RWPE2 (cell line): Measurements from ENCODE around the gene ASB3.

Source experiments
- ATAC-seq: fragments of 200-7000 bp; cut with Tn5 transposase; 3 replicates; pipeline ENCODE4 v1.9.1; 2021; ENCODE audit warnings: low read depth
- DNase-seq: peaks from one replicate; pipeline ENCODE4 v3.0.0-alpha.2; 2020; ENCODE audit warnings: low spot score
- H3K27ac ChIP-seq: fragments of 450-650 bp; 2 replicates; pipeline ENCODE4 v1.5.1; 2017; ENCODE audit warnings: mild to moderate bottlenecking; ENCODE audit not compliant: poor library complexity, severe bottlenecking
- H3K27me3 ChIP-seq: fragments of 250-450 bp; sonication (Bioruptor Pico); 2 replicates; pipeline ENCODE4 v1.5.1; 2021; ENCODE audit warnings: mild to moderate bottlenecking, moderate library complexity; ENCODE audit not compliant: insufficient read depth, poor library complexity, severe bottlenecking
- H3K36me3 ChIP-seq: fragments of 250-450 bp; sonication (Bioruptor Pico); 2 replicates; pipeline ENCODE4 v1.5.1; 2020; ENCODE audit warnings: low read depth, mild to moderate bottlenecking, moderate library complexity
- H3K4me1 ChIP-seq: fragments of 250-450 bp; sonication (Bioruptor Pico); 2 replicates; pipeline ENCODE4 v1.5.1; 2021; ENCODE audit warnings: mild to moderate bottlenecking, moderate library complexity; ENCODE audit not compliant: insufficient read depth, poor library complexity, severe bottlenecking
- H3K4me3 ChIP-seq: fragments of 250-450 bp; sonication (Bioruptor Pico); 2 replicates; pipeline ENCODE4 v1.5.1; 2021; ENCODE audit warnings: mild to moderate bottlenecking, moderate library complexity; ENCODE audit not compliant: severe bottlenecking
- H3K9me3 ChIP-seq: fragments of 250-450 bp; sonication (Bioruptor Pico); 2 replicates; pipeline ENCODE4 v1.5.1; 2021; ENCODE audit warnings: mild to moderate bottlenecking, moderate library complexity; ENCODE audit not compliant: severe bottlenecking
- TF ChIP-seq, protein P1 (sequence below): fragments of 450-650 bp; IDR thresholded peaks from one replicate; pipeline ENCODE4 v1.5.1; 2017; ENCODE audit warnings: mild to moderate bottlenecking, moderate library complexity; ENCODE audit not compliant: poor library complexity, severe bottlenecking

Gene ASB3

DNA sequence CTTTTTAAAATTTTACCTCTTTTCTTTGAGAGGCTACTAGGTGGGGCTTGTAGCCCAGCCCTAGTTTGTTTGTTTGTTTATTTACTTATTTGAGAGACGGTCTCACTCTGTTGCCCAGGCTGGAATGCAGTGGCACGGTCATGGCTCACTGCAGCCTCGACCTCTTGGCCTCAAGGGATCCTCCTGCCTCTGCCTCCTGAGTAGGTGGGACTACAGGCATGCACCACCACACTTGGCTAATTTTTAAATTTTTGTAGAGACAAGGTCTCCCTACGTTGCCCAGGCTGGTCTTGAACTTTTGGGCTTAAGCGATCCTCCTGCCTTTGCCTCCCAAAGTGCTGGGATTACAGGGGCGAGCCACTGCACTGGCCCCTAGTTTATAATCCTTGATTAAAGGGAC is 35.1 kb upstream of the ASB3 start:
- no peak overlapping the region for H3K4me3 ChIP-seq
- no peaks in the 10 kb centered on the region for H3K4me1 ChIP-seq
- peaks cover 17% of the 10 kb centered on the region for H3K36me3 ChIP-seq
- no peaks in the 10 kb centered on the region for H3K27me3 ChIP-seq
- H3K9me3 ChIP-seq, result no peaks in the 10 kb centered on the region
- no peak overlapping the region for H3K27ac ChIP-seq
- ATAC-seq (no peak), DNase-seq (no peak)
- TF ChIP-seq, protein P1, sequence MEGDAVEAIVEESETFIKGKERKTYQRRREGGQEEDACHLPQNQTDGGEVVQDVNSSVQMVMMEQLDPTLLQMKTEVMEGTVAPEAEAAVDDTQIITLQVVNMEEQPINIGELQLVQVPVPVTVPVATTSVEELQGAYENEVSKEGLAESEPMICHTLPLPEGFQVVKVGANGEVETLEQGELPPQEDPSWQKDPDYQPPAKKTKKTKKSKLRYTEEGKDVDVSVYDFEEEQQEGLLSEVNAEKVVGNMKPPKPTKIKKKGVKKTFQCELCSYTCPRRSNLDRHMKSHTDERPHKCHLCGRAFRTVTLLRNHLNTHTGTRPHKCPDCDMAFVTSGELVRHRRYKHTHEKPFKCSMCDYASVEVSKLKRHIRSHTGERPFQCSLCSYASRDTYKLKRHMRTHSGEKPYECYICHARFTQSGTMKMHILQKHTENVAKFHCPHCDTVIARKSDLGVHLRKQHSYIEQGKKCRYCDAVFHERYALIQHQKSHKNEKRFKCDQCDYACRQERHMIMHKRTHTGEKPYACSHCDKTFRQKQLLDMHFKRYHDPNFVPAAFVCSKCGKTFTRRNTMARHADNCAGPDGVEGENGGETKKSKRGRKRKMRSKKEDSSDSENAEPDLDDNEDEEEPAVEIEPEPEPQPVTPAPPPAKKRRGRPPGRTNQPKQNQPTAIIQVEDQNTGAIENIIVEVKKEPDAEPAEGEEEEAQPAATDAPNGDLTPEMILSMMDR, result no peak

DNA sequence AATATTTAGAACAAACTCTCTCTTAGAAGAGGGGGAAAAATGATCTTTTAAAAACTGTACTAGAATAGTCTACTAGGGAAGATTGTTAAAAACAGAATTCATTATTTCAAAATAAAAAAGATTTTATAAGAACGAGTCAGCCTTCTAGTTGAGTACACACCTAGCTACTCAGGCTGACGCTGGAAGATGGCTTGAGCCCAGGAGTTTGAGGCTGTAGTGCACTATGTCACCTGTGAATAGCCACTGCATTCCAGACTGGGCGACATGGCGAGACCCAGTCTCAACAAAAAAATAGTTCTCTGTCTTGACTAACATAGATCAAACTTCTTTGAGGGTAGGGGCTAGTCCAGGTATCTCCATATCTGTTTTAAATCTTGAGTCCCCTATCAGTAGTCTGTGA is 34.0 kb upstream of the ASB3 start:
- DNase-seq (no peak), ATAC-seq (peak; percentile 40; the same call in 2 of the 3 replicates)
- H3K4me1 ChIP-seq, result no peaks in the 10 kb centered on the region
- TF ChIP-seq, protein P1, result no peak
- no peaks in the 10 kb centered on the region for H3K9me3 ChIP-seq
- no peak overlapping the region for H3K27ac ChIP-seq
- H3K4me3 ChIP-seq, result no peak overlapping the region
- H3K36me3 ChIP-seq, result peaks cover 21% of the 10 kb centered on the region
- H3K27me3 ChIP-seq, result no peaks in the 10 kb centered on the region

DNA sequence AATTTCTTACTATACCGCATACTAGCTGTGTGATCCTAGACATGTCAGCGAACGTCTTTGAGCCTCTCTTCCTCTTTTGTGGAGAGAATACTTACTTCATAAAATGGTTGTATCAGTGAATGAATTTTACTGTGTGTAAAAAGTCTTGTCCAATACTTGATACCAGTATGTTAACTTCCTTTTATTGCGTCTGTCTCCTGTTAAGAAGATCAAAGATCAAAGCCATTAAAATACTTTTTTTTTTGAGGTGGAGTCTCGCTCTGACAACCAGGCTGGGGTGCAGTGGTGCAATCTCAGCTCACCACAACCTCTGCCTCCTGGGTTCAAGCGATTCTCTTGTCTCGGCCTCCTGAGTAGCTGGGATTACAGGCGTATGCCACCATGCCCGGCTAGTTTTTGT is 33.3 kb upstream of the ASB3 start:
- TF ChIP-seq, protein P1, result no peak
- Histone ChIP-seq H3K27ac (no peak overlapping the region), H3K9me3 (no peaks in the 10 kb centered on the region), H3K4me3 (no peak overlapping the region), H3K4me1 (no peaks in the 10 kb centered on the region), H3K36me3 (peaks cover 27% of the 10 kb centered on the region), H3K27me3 (no peaks in the 10 kb centered on the region)
- DNase-seq (no peak), ATAC-seq (no peak)

DNA sequence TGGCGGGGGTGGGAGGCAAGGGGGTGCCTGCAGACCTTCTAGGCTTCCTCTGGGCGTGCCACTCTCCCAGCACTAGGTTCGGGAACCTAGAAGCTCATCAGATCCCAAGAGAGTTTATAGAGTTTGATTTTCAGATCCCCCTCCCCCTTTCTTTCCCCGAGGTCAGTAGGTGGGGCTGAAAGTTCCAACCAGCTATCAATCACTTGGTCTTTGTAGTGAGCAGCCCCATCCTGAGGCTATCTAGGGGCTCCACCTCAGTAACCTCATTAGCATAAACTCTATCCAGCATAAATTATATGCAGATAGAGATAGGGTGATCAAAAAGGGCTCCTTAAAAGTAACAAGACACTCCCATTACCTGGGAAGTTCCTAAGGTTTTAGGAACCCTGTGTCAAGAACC is 32.9 kb upstream of the ASB3 start:
- peaks cover 29% of the 10 kb centered on the region for H3K36me3 ChIP-seq
- no peaks in the 10 kb centered on the region for H3K9me3 ChIP-seq
- ATAC-seq (no peak), DNase-seq (no peak)
- H3K4me3 ChIP-seq, result no peak overlapping the region
- H3K4me1 ChIP-seq, result no peaks in the 10 kb centered on the region
- TF ChIP-seq, protein P1, result no peak
- no peaks in the 10 kb centered on the region for H3K27me3 ChIP-seq
- H3K27ac ChIP-seq, result no peak overlapping the region

DNA sequence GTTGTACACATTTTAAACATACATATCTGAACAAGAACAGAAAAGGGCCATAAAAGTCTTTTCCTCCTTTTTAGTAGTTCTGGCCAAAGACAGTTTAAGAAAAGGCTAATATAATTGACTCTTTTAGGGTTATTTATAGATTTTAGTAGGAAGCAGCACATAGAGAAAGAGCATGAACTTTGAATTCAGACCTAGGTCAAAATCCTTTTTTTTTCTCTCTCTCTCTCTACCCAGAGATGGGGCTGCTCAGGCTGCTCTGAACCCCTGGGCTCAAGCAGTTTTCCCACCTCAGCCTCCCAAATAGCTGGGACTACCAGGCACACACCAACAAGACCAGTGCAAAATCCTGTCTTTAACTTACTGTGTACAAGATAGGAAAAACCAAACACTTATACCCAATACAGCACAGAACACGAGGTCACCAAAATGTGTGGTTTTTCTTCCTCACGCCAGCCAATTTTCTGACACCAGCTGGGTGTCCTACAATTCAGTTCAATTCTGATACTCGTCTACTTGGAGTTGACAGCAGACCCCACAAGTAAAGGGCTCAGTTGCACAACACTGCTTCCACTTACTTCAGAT is 32.2 kb upstream of the ASB3 start:
- H3K27ac ChIP-seq, result no peak overlapping the region
- no peak for DNase-seq
- TF ChIP-seq, protein P1, result no peak
- no peaks in the 10 kb centered on the region for H3K9me3 ChIP-seq
- no peaks in the 10 kb centered on the region for H3K4me1 ChIP-seq
- H3K27me3 ChIP-seq, result no peaks in the 10 kb centered on the region
- ATAC-seq, result no peak
- H3K36me3 ChIP-seq, result peaks cover 36% of the 10 kb centered on the region
- no peak overlapping the region for H3K4me3 ChIP-seq
